ENCODE measurements around the gene CALB2. TPM values are rescaled to one million over a fixed set of nuclear protein-coding genes. Genes with fewer than 3 reads are reported as not detected.
A peak's percentile ranks its signal among the peaks of the same experiment; 100 is the strongest.

The CALB2 gene
- total RNA-seq, 1 donor from 2014 or later, result not detected

DNA sequence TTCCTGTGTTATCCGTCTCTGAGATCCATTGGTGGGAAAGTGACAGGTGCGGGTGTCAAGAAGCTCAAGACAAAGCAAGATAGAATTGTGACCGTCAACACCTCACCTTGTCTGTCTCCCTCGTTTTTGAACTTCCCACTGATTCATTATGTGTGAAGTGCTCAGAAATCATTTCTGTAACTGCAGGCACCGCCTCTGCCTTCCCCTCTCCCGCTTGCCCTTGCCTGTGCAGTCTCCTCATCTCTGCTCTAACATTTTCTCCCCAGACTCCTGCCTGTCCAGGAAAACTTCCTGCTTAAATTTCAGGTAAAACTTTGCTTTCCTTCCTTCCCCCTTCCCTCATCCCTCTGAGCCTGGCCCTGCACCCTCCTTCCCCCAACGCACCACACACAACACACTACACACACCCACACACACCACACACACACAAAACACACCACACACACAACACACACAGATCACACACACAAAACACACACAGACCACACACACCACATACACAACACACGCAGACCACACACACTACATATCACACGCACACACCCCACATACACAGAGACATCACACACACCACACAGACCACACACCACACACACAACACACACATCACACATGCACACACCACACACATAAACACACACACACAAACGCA, 25.7 kb downstream of the CALB2 start:
- no peak for DNase-seq (ENCODE audit: extremely low read depth, low read depth, low spot score)

DNA sequence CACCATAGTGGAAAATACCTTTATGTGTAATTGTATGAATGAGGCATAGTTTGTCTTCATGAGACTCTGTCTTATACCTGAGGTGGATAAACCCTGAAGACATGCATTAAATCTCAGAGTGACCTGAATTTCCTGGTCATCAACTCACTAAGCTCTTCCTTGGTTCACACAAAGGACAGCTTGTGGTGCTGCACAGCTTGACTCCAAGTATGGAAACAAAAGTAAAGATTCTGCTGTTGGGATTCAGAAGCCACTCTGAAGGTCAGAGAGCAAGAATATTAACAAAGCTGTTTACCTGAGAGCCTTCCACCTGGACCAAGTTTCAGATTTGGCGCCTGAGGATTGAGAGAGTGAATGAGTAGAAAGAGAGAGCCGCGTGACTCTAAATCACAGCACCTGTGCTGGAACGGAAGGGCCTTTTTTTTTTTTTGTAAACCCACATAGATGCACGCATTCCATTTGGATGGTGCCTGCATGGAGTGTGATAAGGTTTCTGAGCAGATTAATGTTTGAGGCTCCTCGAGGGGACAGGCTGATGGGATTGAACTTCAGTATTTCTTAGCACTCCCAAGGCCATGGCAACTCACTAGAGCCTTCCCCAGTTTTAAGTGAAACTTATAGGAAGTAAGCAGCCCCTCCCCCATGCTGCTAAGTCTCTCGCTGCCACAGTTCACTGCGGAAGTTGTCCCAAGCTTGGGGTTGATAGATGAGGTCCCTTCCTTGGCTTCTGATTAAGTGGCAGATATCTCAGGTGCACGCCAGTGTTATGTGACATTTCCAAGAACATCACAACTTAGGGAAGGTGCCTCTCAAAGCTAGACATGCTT, 28.7 kb downstream of the CALB2 start:
- DNase-seq (ENCODE audit: extremely low read depth, low read depth, low spot score), result no peak

DNA sequence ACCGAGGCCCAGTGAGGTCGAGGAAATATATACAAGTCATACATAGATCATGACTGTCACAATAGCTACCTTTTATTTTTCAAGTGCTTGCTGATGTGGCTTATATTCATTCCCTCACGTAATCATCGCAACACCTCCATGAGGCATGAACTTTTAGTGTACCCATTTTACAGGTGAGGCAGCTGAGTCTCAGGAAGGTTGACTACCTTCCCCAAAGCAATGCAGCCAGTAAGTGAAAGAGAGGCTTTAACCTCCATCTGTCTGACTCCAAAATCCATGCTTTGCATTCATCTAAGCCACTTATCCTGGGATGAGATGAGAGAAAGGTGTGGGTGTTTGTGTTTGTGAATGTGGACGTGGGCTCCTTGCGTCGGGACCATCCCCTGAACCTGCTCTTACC, 30.8 kb downstream of the CALB2 start:
- no peak for DNase-seq (ENCODE audit: extremely low read depth, low read depth, low spot score)

DNA sequence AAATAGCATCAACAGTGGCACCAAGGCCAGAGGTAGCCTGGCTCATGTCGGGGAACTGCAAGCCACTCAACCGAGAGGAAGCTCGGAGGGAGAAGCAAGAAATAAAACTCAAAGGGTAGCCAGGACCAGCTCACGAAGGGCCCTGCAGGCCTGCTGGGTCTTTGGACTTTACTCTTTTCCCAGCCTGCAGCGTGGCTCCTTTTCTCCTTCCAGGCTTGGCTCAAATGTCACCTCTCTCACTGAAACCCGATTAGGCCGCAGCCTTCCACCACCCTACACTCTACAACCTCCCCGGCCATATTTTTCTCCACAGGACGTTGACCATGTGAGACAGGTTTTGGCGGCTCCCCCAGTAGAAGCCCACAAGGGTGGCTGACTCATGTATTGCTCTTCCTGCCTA, 38.1 kb downstream of the CALB2 start:
- no peak for DNase-seq (ENCODE audit: extremely low read depth, low read depth, low spot score)

DNA sequence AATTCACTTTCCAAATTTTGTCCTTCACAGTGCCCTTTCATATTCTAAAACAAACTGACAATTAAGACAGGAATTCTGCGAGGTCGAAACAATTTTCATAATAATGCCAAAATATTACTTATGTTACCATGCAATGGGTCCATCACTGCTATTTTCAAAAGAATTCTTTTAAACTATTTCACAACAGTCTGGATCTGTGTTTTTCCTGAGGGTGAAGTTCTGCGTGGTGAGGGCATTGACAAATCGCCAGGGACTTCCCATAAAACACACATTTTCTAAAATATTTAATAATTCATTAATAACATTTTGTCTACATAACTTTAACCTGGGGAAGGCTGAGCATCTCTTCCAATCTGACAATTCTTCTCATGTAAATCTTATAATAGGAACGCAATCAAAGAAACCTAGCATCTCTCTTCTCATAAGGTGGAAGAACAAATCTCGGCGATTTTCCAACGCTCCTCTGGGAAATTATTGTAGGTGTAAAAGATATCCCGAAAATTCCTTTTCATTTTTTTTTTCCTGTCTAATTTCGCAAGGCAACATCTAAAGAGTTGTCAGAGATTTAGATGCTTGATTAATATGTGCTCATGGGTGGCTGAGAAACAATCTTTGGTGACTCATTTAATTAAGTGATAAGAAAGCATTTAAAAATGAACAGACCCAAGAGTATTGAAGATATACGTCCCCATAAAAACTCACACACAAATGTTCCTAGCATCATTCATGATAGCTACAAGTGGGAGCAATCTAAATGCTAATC, 41.5 kb downstream of the CALB2 start:
- DNase-seq (ENCODE audit: extremely low read depth, low read depth, low spot score), result no peak

DNA sequence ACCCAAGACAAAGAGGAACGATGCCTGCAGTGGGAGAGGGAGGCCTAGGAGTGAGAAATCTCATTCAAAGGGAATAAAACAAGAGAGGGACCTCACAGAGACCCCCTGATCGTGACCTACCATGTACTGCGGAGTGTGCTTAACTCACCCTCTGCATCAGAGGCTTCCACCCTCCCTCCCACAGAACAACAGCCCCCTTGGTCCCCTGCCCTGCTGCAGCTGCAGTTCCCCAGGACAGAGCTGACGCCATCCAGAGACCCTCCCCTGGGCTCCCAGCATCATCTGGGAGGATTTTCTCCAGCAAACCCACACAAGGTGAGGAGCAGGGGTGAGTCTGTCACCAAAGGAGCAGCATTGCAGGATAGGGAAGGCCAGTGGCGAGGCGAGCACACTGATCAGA, 43.5 kb downstream of the CALB2 start:
- no peak for DNase-seq (ENCODE audit: extremely low read depth, low read depth, low spot score)

DNA sequence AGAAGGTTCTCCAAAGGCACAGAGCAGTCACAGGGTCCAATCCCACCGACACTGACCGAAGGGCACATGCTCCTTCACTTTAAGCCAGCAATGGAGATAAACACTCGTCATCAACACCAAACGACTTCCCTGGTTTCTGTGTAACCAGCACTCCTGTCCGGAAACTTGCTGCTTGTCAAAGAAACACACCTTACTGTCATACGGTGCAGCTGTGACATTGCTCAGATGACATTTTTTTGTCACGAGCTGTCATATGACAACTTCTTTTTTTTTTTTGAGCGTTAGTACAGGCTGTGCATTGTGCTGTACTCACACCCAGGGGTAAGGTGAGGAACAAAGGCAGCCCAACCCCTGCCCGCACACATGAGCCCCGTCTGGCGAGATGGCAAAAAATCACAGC, 44.2 kb downstream of the CALB2 start:
- DNase-seq (ENCODE audit: extremely low read depth, low read depth, low spot score), result no peak

DNA sequence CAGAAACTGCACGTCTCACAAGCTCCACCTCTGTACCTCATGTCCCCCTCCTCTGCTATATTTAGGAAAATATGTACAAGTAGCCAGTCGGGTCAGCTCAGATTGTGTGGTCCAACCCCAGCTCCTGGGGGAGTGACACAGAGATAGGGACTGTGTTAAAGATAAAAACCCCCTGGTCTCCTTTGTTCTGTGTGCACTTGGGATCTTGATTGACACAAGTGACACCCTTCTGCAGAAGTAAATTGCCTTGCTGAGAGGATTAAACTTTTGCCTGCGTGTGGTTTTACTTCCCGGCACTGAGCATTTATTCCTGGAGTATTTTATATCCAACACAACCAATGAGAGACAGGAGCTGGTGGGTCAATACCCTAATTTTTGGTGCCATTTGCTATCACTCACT, 45.8 kb downstream of the CALB2 start:
- no peak for DNase-seq (ENCODE audit: extremely low read depth, low read depth, low spot score)

DNA sequence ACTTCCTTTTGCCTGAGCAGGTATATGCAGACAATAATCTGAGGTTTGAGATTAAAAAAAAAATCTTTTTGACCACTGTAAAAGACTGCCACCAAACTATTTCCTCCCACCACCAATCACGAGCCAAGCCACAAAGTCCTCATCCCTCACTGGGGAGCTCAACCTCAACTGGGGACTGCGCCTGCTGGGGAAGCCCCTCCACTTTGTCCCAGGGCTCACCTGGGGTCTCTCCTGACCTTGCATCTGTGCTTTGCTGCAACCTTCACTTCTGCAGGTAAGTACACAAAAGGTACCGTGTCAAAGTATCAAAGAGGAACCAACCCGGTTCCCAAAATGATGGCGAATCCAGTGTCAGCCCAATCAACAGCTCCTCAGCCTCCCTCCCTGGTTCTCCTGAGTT, 47.8 kb downstream of the CALB2 start:
- DNase-seq (ENCODE audit: extremely low read depth, low read depth, low spot score), result no peak

DNA sequence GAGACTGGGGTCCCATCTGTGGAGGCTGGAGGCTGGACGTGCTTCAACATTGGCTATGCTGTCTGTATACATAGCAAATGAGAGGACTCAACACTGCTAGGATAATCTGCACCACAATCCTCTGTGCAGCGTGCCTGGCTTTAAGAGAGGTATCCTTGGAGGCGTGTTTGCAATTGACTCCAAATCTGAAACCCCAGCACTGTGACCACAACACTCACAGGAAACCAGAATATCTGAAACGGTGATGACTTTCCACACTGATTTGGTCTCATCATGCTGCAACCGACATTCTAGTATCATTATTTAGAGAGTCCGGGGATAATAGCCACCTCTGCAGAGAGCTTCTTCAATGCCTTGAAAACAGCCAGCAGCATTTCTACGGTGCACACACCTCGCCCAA, 48.2 kb downstream of the CALB2 start:
- DNase-seq (ENCODE audit: extremely low read depth, low read depth, low spot score), result no peak

DNA sequence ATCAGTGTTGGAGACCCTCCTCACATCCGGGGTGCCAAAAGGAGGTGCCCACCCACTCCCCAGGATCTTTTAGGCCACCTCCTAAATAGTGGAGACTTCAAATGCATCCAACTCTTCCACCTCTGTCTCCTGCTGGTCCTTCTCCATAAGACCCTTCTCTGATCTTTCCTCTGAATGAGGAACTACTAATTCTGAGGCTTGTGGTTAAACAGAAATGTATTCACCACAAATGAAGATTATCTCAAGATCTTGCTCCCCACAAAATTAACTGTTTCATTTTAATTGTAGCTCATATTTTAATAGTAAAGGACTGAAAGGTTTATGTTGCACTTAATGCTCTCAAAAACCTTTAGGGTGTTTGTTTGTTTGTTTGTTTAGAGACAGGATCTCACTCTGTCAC, 49.2 kb downstream of the CALB2 start:
- DNase-seq (ENCODE audit: extremely low read depth, low read depth, low spot score), result no peak

DNA sequence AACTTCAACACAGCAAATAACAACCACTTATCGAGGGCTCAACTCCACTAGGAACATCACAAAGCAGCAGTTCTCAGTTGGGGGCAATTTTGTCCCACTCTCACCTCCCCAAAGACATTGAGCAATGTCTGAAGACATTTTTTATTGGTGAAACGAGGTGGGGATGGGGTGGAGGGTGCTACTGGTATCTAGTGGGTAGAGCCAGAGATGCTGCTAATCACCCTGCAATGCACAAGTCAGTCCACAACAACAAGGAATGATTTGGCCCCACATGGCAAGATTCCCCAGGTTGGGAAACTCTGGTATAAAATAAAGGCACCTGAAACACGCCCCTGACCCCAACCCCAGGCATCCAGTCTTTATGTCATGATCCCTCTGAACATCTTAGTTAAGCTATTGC, 50.0 kb downstream of the CALB2 start:
- no peak for DNase-seq (ENCODE audit: extremely low read depth, low read depth, low spot score)

DNA sequence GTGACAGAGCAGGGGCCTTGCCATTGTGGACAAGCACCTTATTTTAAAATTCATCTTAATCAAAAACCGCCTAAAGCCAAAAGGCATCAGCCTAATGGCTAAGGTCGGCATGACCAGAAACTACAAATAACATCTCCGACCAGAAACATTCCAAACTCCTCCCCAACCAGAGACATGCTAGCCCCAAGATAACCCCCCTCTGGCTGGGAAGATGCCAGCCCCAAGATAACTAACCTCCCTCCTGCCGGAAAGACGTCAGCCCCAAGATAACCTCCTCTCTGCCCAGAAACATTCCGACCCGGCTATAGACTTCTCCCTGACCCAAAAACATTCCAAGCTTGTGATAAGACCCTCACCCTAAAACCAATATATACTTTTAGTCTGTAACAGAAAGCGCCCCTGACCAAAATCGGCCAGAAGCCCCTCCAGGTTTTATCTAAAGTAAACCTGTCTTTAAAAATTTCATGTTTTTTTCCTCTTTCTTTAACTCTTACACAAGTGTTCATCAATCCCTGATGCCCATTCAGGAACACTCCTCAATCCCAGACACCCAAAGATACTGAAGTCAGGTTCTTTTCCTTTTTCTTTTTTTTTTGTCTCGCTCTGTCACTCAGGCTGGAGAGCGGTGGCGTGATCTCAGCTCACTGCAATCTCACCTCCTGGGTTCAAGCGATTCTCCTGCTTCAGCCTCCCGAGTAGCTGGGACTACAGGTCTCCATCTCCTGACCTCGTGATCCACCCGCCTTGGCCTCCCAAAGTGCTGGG, 50.7 kb downstream of the CALB2 start:
- no peak for DNase-seq (ENCODE audit: extremely low read depth, low read depth, low spot score)

DNA sequence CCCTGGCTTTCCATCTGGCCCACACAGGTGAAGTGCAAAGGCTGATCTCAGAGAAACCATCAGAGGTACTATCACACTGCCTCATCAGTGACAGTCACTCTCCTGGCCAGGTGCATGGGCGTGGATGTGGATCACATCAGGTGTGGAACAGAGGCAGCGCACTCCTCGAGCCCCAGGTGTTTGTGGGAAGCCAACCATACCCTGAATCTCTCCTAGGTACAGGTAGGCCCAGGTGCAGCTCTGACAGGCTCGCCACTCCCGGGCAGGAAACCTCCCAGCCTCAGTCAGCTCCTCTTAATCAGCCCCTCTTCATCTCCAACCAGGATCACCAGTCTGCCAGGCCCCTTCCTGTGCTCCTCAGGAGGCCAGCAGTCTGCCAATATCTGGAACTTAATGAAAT, 51.6 kb downstream of the CALB2 start:
- DNase-seq (ENCODE audit: extremely low read depth, low read depth, low spot score), result no peak

DNA sequence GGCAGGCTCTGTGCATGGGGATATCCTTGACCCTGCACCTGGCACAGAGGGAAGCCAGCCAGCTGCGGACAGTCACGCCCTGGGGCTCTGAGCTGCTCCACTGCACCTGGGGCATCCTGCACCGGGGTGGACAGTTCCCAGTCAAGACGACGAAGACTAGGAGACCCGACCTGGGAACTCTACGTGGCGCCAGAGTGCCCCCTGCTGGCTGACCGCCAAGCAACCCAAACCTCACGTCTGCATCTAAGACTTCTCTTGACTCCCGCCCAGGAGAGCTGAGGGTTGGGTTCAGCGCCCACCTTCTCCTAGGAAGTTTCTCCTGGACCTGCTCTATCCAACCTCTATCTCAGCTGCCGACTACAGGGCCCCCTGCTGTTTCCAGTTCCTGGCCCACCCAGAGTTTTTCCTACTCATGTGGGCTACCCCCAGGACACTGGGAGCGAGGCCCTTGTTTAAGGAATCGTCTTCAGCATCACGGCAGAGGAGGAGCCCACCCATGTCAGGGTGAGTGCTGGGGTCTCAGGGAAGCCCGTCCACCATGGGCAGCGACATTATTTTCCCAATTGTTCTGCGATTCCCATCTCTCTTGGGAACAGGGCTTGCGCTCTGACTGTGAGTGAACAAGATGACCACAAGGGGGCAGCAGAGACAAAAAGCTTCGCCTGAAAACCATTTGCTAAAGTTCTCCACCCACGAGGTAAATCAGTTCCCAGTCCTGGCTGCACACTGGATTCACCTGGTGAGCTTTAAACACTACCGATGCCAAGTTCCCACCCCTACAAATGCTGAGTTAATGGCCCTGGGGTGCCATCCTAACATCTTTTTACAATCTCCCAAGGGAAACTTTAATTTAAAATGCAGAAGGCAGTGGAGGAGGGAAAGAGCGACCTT, 54.0 kb downstream of the CALB2 start:
- peak; percentile 45 for DNase-seq (ENCODE audit: extremely low read depth, low read depth, low spot score)

DNA sequence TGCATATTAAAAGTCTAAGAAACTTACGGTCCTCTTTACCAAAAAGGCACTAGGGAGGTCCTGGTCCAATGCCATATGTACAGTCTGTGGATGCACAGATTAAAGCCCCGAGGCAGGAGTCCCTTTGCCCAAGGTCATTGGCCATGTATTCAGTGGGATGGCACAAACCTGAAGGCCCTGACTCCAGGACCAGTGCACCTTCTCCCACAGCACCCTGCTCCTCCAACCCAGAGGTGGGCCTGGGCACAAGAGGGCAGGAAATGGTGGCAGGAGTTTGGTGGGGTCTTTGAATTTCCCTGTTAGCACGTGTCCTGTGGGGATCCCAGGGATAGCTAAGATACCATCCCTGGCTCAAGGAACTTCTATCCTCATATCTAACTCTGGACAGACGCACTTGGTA, 54.8 kb downstream of the CALB2 start:
- DNase-seq (ENCODE audit: extremely low read depth, low read depth, low spot score), result no peak

DNA sequence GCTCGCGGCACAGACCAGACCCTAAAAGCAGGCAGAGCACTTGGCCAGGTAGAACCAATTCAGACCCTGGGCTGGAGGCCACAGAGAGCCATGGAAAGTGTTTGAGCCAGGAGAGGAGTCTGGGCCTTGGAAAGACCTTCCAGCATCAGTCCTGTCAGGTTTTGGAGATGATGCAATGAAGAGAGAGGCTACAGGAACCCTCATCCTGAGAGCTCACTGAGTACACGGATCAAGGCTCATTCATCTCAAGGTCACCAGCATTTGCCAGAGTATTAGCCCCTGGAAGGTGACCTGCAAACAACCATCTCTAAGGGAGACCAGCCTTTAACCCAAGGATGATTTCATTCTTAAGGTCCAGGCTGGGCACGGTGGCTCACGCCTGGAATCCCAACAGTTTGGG, 55.5 kb downstream of the CALB2 start:
- DNase-seq (ENCODE audit: extremely low read depth, low read depth, low spot score), result no peak

DNA sequence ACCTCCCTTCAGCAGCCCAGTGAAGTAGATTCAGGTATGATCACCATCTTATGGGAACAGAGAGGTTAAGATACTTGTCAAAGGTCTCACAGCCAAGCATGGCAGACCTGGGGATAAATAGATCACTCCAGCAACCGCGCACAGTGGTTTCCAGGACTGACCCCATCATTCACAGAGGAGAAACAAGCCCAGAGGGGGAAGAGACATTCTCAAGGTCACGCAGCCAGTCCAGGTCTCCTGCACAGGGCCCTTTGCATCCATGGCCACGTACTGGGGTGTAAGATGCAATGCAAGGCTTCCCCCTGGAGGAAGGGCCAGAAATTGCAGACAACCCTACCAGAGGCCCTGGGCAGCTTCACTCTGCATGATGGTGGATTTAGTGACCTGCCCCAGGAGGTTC, 63.4 kb downstream of the CALB2 start:
- DNase-seq (ENCODE audit: extremely low read depth, low read depth, low spot score), result no peak

DNA sequence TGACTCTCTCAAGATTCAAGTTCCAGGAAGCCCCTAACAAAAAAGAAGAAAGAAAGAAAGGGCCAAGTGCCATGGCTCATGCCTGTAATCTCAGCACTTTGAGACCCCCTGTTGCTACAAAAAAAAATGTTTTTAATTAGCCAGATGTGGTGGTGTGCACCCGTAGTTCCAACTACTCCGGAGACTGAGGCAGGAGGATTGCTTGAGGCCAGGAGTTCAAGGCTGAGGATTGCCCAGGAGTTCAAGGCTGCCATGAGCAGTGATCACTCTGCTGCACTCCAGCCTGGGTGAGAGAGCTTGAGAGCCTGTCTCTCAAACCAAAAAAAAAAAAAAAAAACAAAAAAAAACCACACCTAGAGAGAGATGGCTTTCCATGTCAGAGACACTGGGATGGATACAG, 64.5 kb downstream of the CALB2 start:
- DNase-seq (ENCODE audit: extremely low read depth, low read depth, low spot score), result no peak

DNA sequence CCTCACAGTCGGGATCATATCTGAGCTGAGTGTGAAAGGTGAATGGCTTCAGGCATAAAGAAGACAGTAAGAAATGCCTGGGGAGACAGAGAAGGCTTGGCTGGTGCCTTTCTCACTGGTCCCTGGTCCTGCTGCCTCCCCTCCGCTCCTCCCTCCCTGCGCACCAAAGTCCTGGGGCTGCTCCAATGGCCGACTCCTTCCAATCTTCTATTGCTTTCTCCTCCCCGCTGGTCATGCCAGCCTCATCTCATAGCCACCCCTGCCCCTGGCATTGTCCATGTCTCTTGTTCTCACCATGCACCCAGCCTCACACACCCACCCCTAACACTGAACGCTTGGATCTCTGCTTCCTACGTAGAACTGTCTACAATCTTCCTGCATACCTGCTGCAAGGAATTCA, 65.3 kb downstream of the CALB2 start:
- DNase-seq (ENCODE audit: extremely low read depth, low read depth, low spot score), result no peak

Measured in glomerular endothelial cell (primary cell).